ENCODE results near the gene CRBN. TPM values are rescaled to one million over a fixed set of nuclear protein-coding genes. Genes with fewer than 3 reads are reported as not detected.

Gene CRBN
- total RNA-seq, 1 experiment from 2014 or later, result 18.7 TPM

GRCh38 chr3:3119393-3119851 lies 60.1 kb downstream of the CRBN start:
- H3K9me3 ChIP-seq (ENCODE audit: control insufficient read depth, insufficient read depth, low read depth, low read length), result no peaks in the 10 kb centered on the region
- no peaks in the 10 kb centered on the region for H3K4me1 ChIP-seq (ENCODE audit: control insufficient read depth, insufficient read depth, low read length)
- intact Hi-C loops (cut with micrococcal nuclease; ENCODE audit: unreplicated experiment) (no loop called here), in situ Hi-C loops (cut with HindIII; ENCODE audit: low pct_unique_long_range_greater_than_20kb, low sequenced_read_pairs) (no loop called here)
- H3K36me3 ChIP-seq (ENCODE audit: control insufficient read depth, insufficient read depth, low read length), result no peaks in the 10 kb centered on the region
- ATAC-seq, result no peak
- DNase-seq (ENCODE audit: low read depth, low spot score), result no peak
- ChIA-PET CTCF (no interaction called here), POLR2A (no interaction called here)
- BruUV-seq (replicated peaks), result no TSS peak
- TF ChIP-seq SIN3A (IDR thresholded peaks at IDR 0.05; ENCODE audit: borderline replicate concordance, insufficient read depth, low read depth, low read length), result no peak
- no peak for TF ChIP-seq POLR2AphosphoS5 (IDR thresholded peaks at IDR 0.05; ENCODE audit: low read depth, low read length)
- no peak for TF ChIP-seq CTCF (IDR thresholded peaks at IDR 0.05)
- TF ChIP-seq REST (IDR thresholded peaks at IDR 0.05; ENCODE audit: insufficient read depth in 1 of 2, low read depth in 2 of 2, low read length in 1 of 2), result no peak
- no peak for TF ChIP-seq TCF7L2 (IDR thresholded peaks at IDR 0.05; ENCODE audit: low read depth, low read length)
- H3K27ac ChIP-seq (ENCODE audit: low read length), result no peak overlapping the region
- H3K4me3 ChIP-seq (ENCODE audit: low read depth in 2 of 2, low read length in 2 of 2), result no peak overlapping the region
- H3K27me3 ChIP-seq (ENCODE audit: control insufficient read depth, insufficient read depth, low read length), result no peaks in the 10 kb centered on the region; the same call in 1 of the 2 replicates

GRCh38 chr3:3117651-3118050 lies 61.8 kb downstream of the CRBN start:
- DNase-seq (ENCODE audit: low read depth, low spot score) (no peak), ATAC-seq (no peak)
- BruUV-seq (replicated peaks), result no TSS peak
- H3K9me3 ChIP-seq (ENCODE audit: control insufficient read depth, insufficient read depth, low read depth, low read length), result no peaks in the 10 kb centered on the region
- H3K4me3 ChIP-seq (ENCODE audit: low read depth in 2 of 2, low read length in 2 of 2), result no peak overlapping the region
- no peak for TF ChIP-seq SIN3A (IDR thresholded peaks at IDR 0.05; ENCODE audit: borderline replicate concordance, insufficient read depth, low read depth, low read length)
- no peak for TF ChIP-seq TCF7L2 (IDR thresholded peaks at IDR 0.05; ENCODE audit: low read depth, low read length)
- TF ChIP-seq REST (IDR thresholded peaks at IDR 0.05; ENCODE audit: insufficient read depth in 1 of 2, low read depth in 2 of 2, low read length in 1 of 2), result no peak
- no peak for TF ChIP-seq CTCF (IDR thresholded peaks at IDR 0.05)
- TF ChIP-seq POLR2AphosphoS5 (IDR thresholded peaks at IDR 0.05; ENCODE audit: low read depth, low read length), result no peak
- H3K4me1 ChIP-seq (ENCODE audit: control insufficient read depth, insufficient read depth, low read length), result no peaks in the 10 kb centered on the region
- POLR2A ChIA-PET, result no interaction called here
- no peak overlapping the region for H3K27ac ChIP-seq (ENCODE audit: low read length)
- H3K36me3 ChIP-seq (ENCODE audit: control insufficient read depth, insufficient read depth, low read length), result no peaks in the 10 kb centered on the region
- no peaks in the 10 kb centered on the region; the same call in 1 of the 2 replicates for H3K27me3 ChIP-seq (ENCODE audit: control insufficient read depth, insufficient read depth, low read length)
- intact Hi-C loops (cut with micrococcal nuclease; ENCODE audit: unreplicated experiment) (no loop called here), in situ Hi-C loops (cut with HindIII; ENCODE audit: low pct_unique_long_range_greater_than_20kb, low sequenced_read_pairs) (no loop called here)
- CTCF ChIA-PET, result no interaction called here
